Measurements from ENCODE around the gene OGFOD2.

OGFOD2 gene

DNA sequence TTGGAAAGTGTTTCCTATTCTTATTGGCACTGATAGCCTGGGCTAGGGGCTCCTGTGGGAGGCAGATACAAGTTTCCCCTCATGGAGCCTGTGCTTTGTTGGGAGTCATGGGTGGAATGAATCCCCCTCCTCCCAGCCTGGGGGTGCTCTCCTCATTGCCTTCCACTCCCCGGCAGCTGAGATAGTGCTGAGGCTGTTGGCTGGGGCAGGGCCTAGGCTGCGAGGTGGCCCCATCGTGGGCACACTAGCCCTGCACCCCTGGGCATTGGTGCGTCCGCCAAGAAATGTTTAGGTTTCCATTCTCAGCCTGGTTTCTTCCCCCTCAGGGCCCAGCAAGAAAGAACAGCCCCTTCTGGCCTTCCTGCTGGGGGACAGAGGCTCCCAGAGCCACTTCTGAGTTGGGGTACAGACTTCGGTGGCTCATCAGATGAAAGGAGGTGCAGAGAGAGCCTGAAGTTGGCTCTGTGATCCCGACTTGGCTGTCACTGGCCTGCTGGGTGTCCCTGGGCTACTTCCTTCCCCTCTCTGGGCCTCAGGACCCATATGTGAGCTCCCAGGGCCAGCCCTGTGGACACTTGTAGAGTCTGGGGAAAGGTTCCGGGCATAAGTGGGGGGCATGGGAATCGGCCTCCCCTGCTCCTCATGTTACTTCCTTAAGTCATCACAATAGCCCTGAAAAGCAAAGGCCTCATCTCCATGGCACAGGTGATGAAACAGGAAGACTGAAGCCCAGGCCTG, 2.8 kb downstream of the OGFOD2 start:
- DNase-seq = no peak

DNA sequence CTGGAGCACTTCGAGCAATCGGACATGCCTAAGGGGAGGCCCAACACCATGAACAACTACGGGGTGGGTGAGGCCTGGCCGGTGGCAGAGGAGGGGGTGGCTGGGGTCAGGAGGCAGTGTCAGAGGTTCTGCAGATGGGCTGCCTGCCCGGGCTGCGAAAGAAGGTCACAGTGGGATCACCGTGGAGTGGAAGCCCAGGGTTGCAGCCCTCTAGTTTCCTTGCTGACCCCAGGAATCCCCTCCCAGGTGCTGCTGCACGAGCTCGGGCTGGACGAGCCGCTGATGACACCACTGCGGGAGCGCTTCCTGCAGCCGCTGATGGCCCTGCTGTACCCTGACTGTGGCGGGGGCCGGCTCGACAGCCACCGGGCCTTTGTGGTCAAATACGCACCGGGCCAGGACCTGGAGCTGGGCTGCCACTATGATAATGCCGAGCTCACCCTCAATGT, 3.5 kb downstream of the OGFOD2 start:
- DNase-seq = no peak

- no peak for DNase-seq
Measured at GRCh38 chr12:122979001-122979907, 4.2 kb downstream of the OGFOD2 start.

GRCh38 chr12:122979908-122980182, 4.8 kb downstream of the OGFOD2 start:
- no peak for DNase-seq

DNA sequence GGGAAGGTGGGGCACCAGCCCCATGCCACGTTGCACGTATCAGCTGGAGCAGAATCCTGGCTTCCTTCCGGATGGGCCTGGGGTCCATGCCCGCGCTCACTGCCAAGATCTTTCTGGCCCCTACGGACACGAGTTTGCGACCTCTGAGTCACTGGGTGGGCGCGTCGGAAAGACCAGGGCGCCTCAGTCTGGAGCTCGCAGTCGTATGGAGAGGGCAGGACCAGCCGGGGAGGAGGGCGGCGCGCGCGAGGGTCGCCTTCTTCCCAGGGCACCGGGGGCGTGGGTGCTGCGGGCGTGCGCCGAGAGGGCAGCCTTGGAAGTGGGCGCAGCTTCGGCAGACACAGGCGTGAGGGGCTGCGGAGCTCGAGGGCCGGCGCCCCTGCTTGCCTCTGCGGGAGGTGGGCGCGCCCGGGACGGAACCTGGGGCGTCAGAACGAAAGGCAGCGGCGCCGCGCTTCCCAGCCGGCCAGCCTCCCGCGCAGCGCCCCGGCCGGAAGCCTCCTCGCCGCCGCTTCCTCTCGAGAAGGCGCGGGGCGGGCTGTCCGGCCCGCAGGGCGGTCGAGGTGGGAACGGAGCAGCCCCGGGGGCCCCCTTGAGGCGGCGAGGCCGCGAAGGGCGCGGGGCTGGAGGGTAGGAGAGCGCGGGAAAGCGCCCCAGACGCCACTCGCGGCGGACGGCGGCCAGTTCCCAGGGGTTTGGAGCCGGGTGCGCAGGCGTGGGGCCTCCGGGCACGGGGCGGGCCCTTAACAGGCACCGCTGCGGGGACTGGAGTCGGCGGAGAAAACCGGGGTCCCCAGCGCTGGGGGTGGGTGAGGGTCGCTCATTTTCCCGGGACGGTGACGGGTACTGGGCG, 5.4 kb downstream of the OGFOD2 start, which contains the start of gene ARL6IP4:
Gene ARL6IP4 (plus strand): TSS at position 499 of the 853 bp plus-strand sequence. CDS start 459 bp downstream, outside the sequence.
- peak; percentile 60 for DNase-seq

GRCh38 chr12:122981036-122981471, 6.0 kb downstream of the OGFOD2 start:
- peak; percentile 12 for DNase-seq

DNA sequence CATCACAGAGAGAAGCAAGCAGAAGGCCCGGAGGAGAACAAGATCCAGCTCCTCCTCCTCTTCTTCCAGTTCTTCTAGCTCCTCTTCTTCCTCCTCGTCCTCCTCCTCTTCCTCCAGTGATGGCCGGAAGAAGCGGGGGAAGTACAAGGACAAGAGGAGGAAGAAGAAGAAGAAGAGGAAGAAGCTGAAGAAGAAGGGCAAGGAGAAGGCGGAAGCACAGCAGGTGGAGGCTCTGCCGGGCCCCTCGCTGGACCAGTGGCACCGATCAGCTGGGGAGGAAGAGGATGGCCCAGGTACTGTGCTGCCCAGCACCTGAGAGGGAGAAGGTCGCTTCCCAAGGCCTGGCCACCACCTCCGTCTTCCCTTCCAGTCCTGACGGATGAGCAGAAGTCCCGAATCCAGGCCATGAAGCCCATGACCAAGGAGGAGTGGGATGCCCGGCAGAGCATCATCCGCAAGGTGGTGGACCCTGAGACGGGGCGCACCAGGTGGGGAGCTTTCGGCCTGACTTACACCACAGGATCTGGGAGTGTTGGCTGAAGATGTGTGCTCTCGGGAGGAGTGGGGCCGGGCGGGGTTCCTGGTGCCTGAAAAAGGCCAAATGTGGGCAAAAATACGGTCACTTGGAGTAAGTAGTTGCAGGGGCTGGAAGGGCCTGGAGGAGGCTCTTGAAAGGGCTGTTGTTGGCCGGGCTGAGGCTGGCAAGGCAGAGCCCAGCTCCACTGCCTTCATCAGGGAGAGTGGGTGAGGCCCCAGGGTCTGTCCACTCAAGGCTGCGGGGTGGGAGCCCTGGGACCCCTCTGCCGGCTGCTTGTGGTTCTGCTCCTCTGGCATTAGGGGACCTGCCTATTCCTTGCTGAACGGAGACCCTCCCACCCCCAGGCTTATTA, 6.8 kb downstream of the OGFOD2 start:
- no peak for DNase-seq

DNA sequence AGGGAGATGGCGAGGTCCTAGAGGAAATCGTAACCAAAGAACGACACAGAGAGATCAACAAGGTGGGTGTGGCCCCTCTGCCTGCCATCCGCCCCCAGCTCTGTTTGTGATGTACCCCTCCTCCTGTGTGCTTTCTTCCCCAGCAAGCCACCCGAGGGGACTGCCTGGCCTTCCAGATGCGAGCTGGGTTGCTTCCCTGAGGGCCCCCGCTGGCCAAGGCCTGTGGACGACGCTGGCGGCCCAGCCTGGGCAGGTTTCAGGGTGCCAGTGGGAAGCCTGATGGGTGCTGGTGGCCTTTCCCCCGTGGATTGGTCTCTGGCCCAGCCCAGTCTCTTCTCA, 7.4 kb downstream of the OGFOD2 start:
- DNase-seq = no peak

GRCh38 chr12:122982963-122983788, 8.1 kb downstream of the OGFOD2 start:
- no peak for DNase-seq

DNA sequence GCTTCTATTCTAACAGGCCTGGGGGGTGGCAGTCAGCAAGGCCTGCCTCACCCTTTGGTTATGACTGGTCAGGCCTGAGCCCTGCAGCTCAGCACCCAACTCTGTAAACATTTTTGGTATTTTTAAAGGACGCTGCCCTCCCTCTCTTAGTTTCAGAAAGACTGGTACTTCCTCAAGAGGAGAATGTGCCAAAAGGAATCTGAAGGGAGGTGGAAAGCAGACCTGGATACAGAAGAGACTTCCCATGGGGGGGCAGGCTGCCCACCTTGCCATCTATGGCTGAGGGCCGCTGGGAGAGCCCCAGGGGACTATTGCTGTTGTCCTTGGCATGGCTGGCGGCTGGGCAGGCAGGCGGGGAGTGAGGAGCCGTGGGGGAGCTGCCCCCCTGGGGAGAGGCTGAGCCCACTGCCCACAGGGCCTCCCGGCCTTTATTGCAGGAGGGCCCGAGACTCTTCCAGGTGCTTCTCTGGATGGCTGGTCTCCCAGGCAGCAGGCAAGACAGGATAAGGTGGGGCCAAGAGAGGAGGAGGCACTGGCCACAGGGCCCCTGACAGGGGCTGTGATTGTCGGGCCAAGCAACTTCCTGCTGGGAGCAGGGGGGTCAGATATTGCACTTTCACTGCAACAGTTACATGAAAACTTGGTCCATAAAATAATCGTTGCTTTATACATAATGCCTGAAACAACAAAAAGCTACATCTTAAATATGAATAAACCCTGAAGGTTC, 8.9 kb downstream of the OGFOD2 start:
- no peak for DNase-seq

DNA sequence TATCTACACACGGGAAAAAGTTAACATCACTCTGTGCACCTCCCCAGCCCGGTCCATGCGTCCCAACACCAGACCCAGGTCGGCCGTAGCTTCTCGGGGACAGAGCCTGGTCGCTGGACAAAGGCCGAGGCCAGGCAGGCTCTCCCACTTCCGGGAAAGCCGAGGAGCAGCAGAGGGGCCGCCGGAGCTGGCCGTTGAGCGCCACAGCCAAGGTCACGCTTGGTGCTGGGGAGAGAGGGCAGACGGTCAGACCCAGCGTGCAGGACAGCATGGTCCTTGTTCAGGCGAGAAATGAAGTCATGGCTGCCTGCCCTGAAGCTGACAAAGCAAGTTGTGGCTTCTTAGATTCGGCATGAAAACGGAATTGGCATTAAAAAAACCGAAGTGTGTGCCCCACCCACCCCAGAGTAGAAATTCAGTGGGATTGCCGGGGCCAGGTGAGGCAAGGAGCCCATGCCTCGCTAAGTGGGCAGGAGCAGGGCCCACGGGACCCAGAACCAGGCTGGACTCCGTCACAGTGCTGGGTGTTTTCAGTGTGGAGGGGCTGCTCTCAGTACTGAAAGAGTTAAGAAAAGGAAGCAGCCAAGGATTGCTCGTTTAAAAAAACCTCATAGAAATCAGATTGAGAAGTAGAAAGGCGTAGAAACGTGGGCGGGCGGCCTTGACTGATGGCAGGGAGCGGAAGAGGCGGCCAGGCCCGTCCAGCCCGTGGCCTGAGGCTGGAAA, 9.7 kb downstream of the OGFOD2 start:
- DNase-seq = no peak

DNA sequence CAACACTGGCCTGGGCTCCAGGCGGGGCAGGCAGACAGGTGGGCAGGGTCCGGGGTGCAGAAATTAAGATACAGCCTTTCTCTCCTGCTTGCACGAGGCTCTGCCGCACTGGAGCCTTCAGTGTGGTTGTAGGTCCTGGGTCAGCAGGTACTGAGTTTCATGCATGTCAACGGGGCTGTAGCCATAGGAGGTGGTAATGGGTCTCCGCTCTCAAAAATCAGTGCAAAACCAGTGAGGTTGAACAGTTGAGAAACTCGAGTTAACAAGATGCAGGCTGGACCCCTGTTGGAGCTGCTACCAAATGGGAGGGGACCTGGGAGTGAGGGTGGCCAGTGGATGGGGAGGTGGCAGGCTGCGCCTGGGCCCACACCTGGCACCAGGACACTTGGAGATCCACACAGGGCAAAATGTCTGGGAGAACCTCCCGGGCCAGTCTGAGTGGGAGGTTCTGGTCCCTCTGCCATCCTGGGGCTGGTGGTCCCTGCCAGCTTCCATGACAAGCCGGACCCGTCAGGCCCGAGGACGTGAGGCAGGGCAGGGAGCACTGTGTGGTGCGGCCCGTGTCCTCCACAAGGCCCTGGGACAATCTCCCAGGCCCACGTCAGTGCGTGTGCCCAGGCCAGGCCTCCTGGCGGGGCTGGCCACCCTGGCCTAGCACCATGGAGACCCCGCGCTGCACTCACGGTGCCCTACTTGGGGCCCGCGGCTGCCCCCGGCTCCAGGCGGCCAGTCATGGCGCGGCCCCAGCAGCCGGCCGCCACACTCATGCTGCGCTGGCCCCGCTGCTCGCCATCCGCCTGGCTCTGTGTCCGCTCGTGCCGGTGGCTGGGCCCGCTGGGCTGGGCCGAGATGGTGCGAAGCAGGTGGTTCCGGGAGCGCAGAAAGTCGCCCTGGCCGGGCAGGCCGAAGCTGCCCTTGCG, 10.6 kb downstream of the OGFOD2 start:
- DNase-seq = no peak

DNA sequence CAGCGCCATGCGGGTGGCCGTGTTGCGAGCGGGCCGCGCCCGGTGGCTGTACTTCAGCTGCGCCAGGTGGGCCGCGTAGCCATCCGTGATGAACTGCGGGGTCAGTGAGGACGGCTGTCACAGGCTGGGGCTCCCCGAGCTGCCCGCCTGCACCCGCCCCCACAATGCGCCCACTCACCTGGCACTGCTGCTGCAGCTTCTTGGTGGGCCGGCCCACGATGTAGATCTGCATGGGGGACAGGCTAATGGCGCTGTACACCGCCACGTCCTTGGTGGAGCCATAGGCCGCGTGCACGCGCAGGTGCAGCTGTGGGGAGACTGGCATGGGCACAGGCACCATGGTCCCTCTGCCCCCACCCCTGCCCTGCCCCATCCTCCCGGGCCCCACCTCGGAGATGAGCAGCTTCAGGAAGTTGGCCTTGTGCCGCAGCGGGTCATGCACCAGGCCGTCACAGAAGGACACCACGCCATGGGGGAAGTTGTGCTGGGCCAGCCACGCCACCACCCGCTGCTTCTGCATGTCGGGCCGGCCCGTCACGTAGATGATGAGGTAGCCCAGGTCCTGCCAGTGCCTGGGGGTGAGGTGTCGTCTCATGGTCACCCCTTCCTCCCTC, 11.3 kb downstream of the OGFOD2 start:
- no peak for DNase-seq

- no peak for DNase-seq
Measured at GRCh38 chr12:122987086-122987951, 12.3 kb downstream of the OGFOD2 start.

DNA sequence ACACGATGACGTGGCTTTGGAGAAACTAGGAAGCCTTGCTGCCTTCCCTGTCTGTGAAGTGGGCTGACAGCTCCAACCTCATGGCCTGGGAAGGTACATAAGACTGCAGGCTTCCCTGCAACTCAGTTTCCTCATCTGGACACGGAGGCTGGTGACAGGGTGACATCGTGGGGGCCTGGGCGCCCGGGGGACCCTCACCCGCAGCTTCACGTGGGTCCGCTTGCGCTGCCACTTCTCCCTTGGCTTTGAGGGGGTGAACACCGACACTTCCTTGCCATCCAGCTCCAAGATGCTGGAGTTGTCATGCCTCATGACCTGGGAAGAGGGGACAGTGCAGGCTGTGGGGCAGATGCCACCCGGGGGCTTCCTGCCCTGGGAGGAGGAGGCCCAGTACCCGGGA, 13.0 kb downstream of the OGFOD2 start:
- no peak for DNase-seq

GRCh38 chr12:122988612-122989212, 13.7 kb downstream of the OGFOD2 start:
- no peak for DNase-seq

All from central memory CD4-positive, alpha-beta T cell (primary cell).